ENCODE data around the gene BIVM. TPM values are rescaled to one million over a fixed set of nuclear protein-coding genes. Genes with fewer than 3 reads are reported as not detected.

BIVM gene
- total RNA-seq, 2 donors from 2014 or later: 16.2 to 22.0 TPM

- Histone ChIP-seq H3K27me3 (replicated peaks; ENCODE audit: insufficient read depth) (no peaks in the 10 kb centered on the region), H3K4me3 (no peak overlapping the region), H3K27ac (no peak overlapping the region), H3K36me3 (no peaks in the 10 kb centered on the region), H3K9me3 (no peaks in the 10 kb centered on the region), H3K4me1 (replicated peaks) (no peaks in the 10 kb centered on the region)
- intact Hi-C loops (cut with DNase I): loop anchor here (2.0 to 5.0 kb wide), 2 partner anchors 75 to 175 kb away; partner anchors contain the start of genes ERCC5 and TPP2
- DNase-seq (ENCODE audit: low spot score): no peak
- 95% methylated on average over 16 of the region's 16 CpGs for WGBS
- TF ChIP-seq CTCF (IDR thresholded peaks at IDR 0.05): no peak
- no peak for TF ChIP-seq POLR2A (IDR thresholded peaks at IDR 0.05)
- no peak for TF ChIP-seq POLR2AphosphoS5 (IDR thresholded peaks at IDR 0.05)
These were observed 26.9 kb upstream of the BIVM start for GRCh38 chr13:102772042-102772425.

- H3K27me3 ChIP-seq (replicated peaks; ENCODE audit: insufficient read depth): no peaks in the 10 kb centered on the region
- no peaks in the 10 kb centered on the region for H3K4me1 ChIP-seq (replicated peaks)
- peak; percentile 66 for DNase-seq (ENCODE audit: low spot score)
- H3K9me3 ChIP-seq: no peaks in the 10 kb centered on the region
- peak within 1 kb of the TSS; percentile 63 to 73 for H3K4me3 ChIP-seq
- 4% methylated on average over 58 of the region's 85 CpGs for WGBS
- intact Hi-C loops (cut with DNase I): loop anchor here (2.0 to 5.0 kb wide), 2 partner anchors 73 to 176 kb away; partner anchors contain the start of genes ERCC5 and TPP2
- TF ChIP-seq POLR2A (IDR thresholded peaks at IDR 0.05): peak; percentile 63
- peak; percentile 31 for TF ChIP-seq POLR2AphosphoS5 (IDR thresholded peaks at IDR 0.05)
- TF ChIP-seq CTCF (IDR thresholded peaks at IDR 0.05): no peak
- peak within 1 kb of the TSS; percentile 70 to 74 for H3K27ac ChIP-seq
- H3K36me3 ChIP-seq: no peaks in the 10 kb centered on the region
These were observed 25.3 kb upstream of the BIVM start, which contains the start of gene TEX30 for GRCh38 chr13:102773441-102774213. Gene TEX30 (minus strand): TSS chr13:102773786. CDS start chr13:102770026, 3,760 bp downstream.

- DNase-seq (ENCODE audit: low spot score): no peak
- no peak for TF ChIP-seq POLR2AphosphoS5 (IDR thresholded peaks at IDR 0.05)
- TF ChIP-seq POLR2A (IDR thresholded peaks at IDR 0.05): no peak
- no peak for TF ChIP-seq CTCF (IDR thresholded peaks at IDR 0.05)
These were observed 24.7 kb upstream of the BIVM start for GRCh38 chr13:102774214-102774568.

GRCh38 chr13:102774591-102775520, 24.1 kb upstream of the BIVM start:
- TF ChIP-seq POLR2AphosphoS5 (IDR thresholded peaks at IDR 0.05): no peak
- no peak for TF ChIP-seq POLR2A (IDR thresholded peaks at IDR 0.05)
- no peak for TF ChIP-seq CTCF (IDR thresholded peaks at IDR 0.05)
- Histone ChIP-seq H3K4me1 (replicated peaks) (no peaks in the 10 kb centered on the region), H3K4me3 (no peak overlapping the region), H3K27ac (no peak overlapping the region), H3K9me3 (no peaks in the 10 kb centered on the region), H3K27me3 (replicated peaks; ENCODE audit: insufficient read depth) (no peaks in the 10 kb centered on the region), H3K36me3 (no peaks in the 10 kb centered on the region)
- intact Hi-C loops (cut with DNase I): loop anchor here (5.0 kb wide), 1 partner anchor 178 kb away; the partner anchor contains the start of gene TPP2
- WGBS: 86% methylated on average over 14 of the region's 14 CpGs
- no peak for DNase-seq (ENCODE audit: low spot score)

More at GRCh38 chr13:102774214-102774568, 24.7 kb upstream of the BIVM start:
- Histone ChIP-seq H3K9me3 (no peaks in the 10 kb centered on the region), H3K36me3 (no peaks in the 10 kb centered on the region), H3K27me3 (replicated peaks; ENCODE audit: insufficient read depth) (no peaks in the 10 kb centered on the region), H3K4me1 (replicated peaks) (no peaks in the 10 kb centered on the region), H3K4me3 (peak overlapping the region; percentile 63 to 73), H3K27ac (peak overlapping the region; percentile 70 to 74)
- intact Hi-C loops (cut with DNase I): loop anchor here (5.0 kb wide), 1 partner anchor 177 kb away; the partner anchor contains the start of gene TPP2
- WGBS: 77% methylated on average over 27 of the region's 27 CpGs
